Ovary (tissue), 3 donors: ENCODE data around the gene AKNAD1.

Experiments used
- EP300 ChIP-seq: sonication (generic); formaldehyde crosslinking; IDR thresholded peaks from one replicate; pipeline ENCODE4 v1.6.1; 2017; ENCODE audit warnings: antibody characterized with exemption
- POLR2A ChIP-seq: fragments of 450-650 bp; IDR thresholded peaks from one replicate; pipeline ENCODE4 v1.6.1; 2017; ENCODE audit warnings: antibody characterized with exemption, mild to moderate bottlenecking, moderate library complexity
- TF ChIP-seq, protein P1 (sequence below), 3 donors: fragments of 450-650 bp in 2 of 3; fragments of 200-600 bp in 1 of 3; IDR thresholded peaks; one replicate each; pipeline versions ENCODE4 v1.5.1 to v1.8.0; 2016 to 2022; ENCODE audit warnings: antibody characterized with exemption in 3 of 3, mild to moderate bottlenecking in 1 of 3
- donor health status: DM: no; HTN: no; CAD: no.

- TF ChIP-seq, protein P1, sequence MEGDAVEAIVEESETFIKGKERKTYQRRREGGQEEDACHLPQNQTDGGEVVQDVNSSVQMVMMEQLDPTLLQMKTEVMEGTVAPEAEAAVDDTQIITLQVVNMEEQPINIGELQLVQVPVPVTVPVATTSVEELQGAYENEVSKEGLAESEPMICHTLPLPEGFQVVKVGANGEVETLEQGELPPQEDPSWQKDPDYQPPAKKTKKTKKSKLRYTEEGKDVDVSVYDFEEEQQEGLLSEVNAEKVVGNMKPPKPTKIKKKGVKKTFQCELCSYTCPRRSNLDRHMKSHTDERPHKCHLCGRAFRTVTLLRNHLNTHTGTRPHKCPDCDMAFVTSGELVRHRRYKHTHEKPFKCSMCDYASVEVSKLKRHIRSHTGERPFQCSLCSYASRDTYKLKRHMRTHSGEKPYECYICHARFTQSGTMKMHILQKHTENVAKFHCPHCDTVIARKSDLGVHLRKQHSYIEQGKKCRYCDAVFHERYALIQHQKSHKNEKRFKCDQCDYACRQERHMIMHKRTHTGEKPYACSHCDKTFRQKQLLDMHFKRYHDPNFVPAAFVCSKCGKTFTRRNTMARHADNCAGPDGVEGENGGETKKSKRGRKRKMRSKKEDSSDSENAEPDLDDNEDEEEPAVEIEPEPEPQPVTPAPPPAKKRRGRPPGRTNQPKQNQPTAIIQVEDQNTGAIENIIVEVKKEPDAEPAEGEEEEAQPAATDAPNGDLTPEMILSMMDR (IDR thresholded peaks at IDR 0.05): no peak
- no peak for TF ChIP-seq POLR2A
- TF ChIP-seq EP300: no peak
Measured at GRCh38 chr1:108847494-108847893, 9.4 kb downstream of the AKNAD1 start.
